ENCODE measurements around the gene ISCU.
"Not testable (repeated sequence)": the region's sequence is repeated elsewhere in the genome, so short reads cannot be mapped to it uniquely, and the experiment has no call there.

ISCU gene

GRCh38 chr12:108570743-108571608 is 8.6 kb downstream of the ISCU start:
- peak; percentile 41 to 42 for DNase-seq (ENCODE audit: low read depth in 2 of 2)

- DNase-seq (ENCODE audit: low read depth in 2 of 2) = no peak
These were observed 9.3 kb downstream of the ISCU start for GRCh38 chr12:108571609-108572165.

- no peak for DNase-seq (ENCODE audit: low read depth in 2 of 2)
These were observed 9.9 kb downstream of the ISCU start for GRCh38 chr12:108572166-108572790.

- no peak for DNase-seq (ENCODE audit: low read depth in 2 of 2)
These were observed 10.9 kb downstream of the ISCU start for GRCh38 chr12:108573317-108573716.

GRCh38 chr12:108574276-108574675 is 11.9 kb downstream of the ISCU start:
- DNase-seq (ENCODE audit: low read depth in 2 of 2) = not testable (repeated sequence)

GRCh38 chr12:108575199-108575912 is 13.0 kb downstream of the ISCU start:
- DNase-seq (ENCODE audit: low read depth in 2 of 2) = no peak

- DNase-seq (ENCODE audit: low read depth in 2 of 2) = no peak
These were observed 14.4 kb downstream of the ISCU start for GRCh38 chr12:108576660-108577234.

- DNase-seq (ENCODE audit: low read depth in 2 of 2) = no peak
These were observed 15.1 kb downstream of the ISCU start for GRCh38 chr12:108577458-108577857.

GRCh38 chr12:108578264-108578663 is 15.9 kb downstream of the ISCU start:
- no peak for DNase-seq (ENCODE audit: low read depth in 2 of 2)

- no peak for DNase-seq (ENCODE audit: low read depth in 2 of 2)
These were observed 16.4 kb downstream of the ISCU start for GRCh38 chr12:108578813-108579212.

GRCh38 chr12:108580531-108580930 is 18.1 kb downstream of the ISCU start:
- no peak for DNase-seq (ENCODE audit: low read depth in 2 of 2)

- no peak for DNase-seq (ENCODE audit: low read depth in 2 of 2)
These were observed 19.2 kb downstream of the ISCU start for GRCh38 chr12:108581311-108582227.

- no peak for DNase-seq (ENCODE audit: low read depth in 2 of 2)
These were observed 20.1 kb downstream of the ISCU start for GRCh38 chr12:108582509-108582908.

GRCh38 chr12:108582978-108583770 is 20.8 kb downstream of the ISCU start:
- DNase-seq (ENCODE audit: low read depth in 2 of 2) = no peak

- DNase-seq (ENCODE audit: low read depth in 2 of 2) = no peak
These were observed 21.6 kb downstream of the ISCU start for GRCh38 chr12:108583991-108584390.

- no peak for DNase-seq (ENCODE audit: low read depth in 2 of 2)
These were observed 22.2 kb downstream of the ISCU start for GRCh38 chr12:108584456-108585065.

- DNase-seq (ENCODE audit: low read depth in 2 of 2) = no peak
These were observed 23.5 kb downstream of the ISCU start for GRCh38 chr12:108585864-108586263.

- no peak for DNase-seq (ENCODE audit: low read depth in 2 of 2)
These were observed 23.9 kb downstream of the ISCU start for GRCh38 chr12:108586306-108586705.

GRCh38 chr12:108587826-108588225 is 25.4 kb downstream of the ISCU start:
- DNase-seq (ENCODE audit: low read depth in 2 of 2) = no peak
